Neural progenitor cell (in vitro differentiated cells): ENCODE data around the gene PALM2AKAP2. TPM values are rescaled to one million over a fixed set of nuclear protein-coding genes. Genes with fewer than 3 reads are reported as not detected.

Experiments used
- DNase-seq: peaks from one replicate; pipeline ENCODE4 v3.0.0-alpha.2; 2016; ENCODE audit warnings: low spot score
- H2AFZ ChIP-seq: fragments of 200-600 bp; sonication (generic); replicated peaks from 2 replicates; pipeline ENCODE4 v1.6.1; 2016; ENCODE audit warnings: antibody characterized with exemption
- H3F3A ChIP-seq: fragments of 200-600 bp; sonication (generic); 2 replicates; pipeline ENCODE4 v1.6.1; 2016; ENCODE audit warnings: antibody characterized with exemption, low read depth
- H3K27ac ChIP-seq: fragments of 200-600 bp; sonication (generic); 2 replicates; pipeline ENCODE4 v1.5.1; 2016; ENCODE audit warnings: mild to moderate bottlenecking
- H3K27me3 ChIP-seq: fragments of 200-600 bp; sonication (generic); 2 replicates; pipeline ENCODE4 v1.6.1; 2016; ENCODE audit warnings: mild to moderate bottlenecking, moderate library complexity
- H3K36me3 ChIP-seq: fragments of 200-600 bp; sonication (generic); 2 replicates; pipeline ENCODE4 v1.5.1; 2016
- H3K4me1 ChIP-seq: fragments of 200-600 bp; sonication (generic); 2 replicates; pipeline ENCODE4 v1.6.1; 2016; ENCODE audit warnings: mixed run types
- H3K4me2 ChIP-seq: fragments of 200-600 bp; sonication (generic); 2 replicates; pipeline ENCODE4 v1.6.1; 2016
- H3K4me3 ChIP-seq: fragments of 200-600 bp; sonication (generic); 2 replicates; pipeline ENCODE4 v1.5.1; 2016
- H3K79me2 ChIP-seq: fragments of 200-600 bp; sonication (generic); 2 replicates; pipeline ENCODE4 v1.6.1; 2016; ENCODE audit warnings: low read depth
- H3K9ac ChIP-seq: fragments of 200-600 bp; sonication (generic); 2 replicates; pipeline ENCODE4 v1.6.1; 2016
- H3K9me3 ChIP-seq: fragments of 200-600 bp; sonication (generic); 2 replicates; pipeline ENCODE4 v1.5.1; 2016; ENCODE audit warnings: low read depth
- H4K20me1 ChIP-seq: fragments of 200-600 bp; sonication (generic); 2 replicates; pipeline ENCODE4 v1.6.1; 2016; ENCODE audit warnings: low read depth
- H3K27ac Mint-ChIP-seq: 3 replicates; pipeline ENCODE4 v1.8.0; 2021; ENCODE audit warnings: mixed read lengths
- H3K27me3 Mint-ChIP-seq: 2 replicates; pipeline ENCODE4 v1.8.0; 2022; ENCODE audit warnings: low read depth, mild to moderate bottlenecking, inconsistent platforms, moderate library complexity, mixed read lengths; ENCODE audit not compliant: insufficient read depth
- H3K36me3 Mint-ChIP-seq: 3 replicates; pipeline ENCODE4 v1.8.0; 2021; ENCODE audit warnings: mixed read lengths
- H3K4me1 Mint-ChIP-seq: 3 replicates; pipeline ENCODE4 v1.8.0; 2021; ENCODE audit warnings: mixed read lengths
- H3K4me3 Mint-ChIP-seq: 3 replicates; pipeline ENCODE4 v1.8.0; 2021; ENCODE audit warnings: mild to moderate bottlenecking, moderate library complexity, mixed read lengths
- H3K9me3 Mint-ChIP-seq: 3 replicates; pipeline ENCODE4 v1.8.0; 2020; ENCODE audit warnings: mixed read lengths
- CTCF ChIP-seq: fragments of 200-600 bp; sonication (generic); IDR thresholded peaks from 2 replicates; pipeline ENCODE4 v1.5.1; 2017; ENCODE audit warnings: antibody characterized with exemption, mild to moderate bottlenecking
- EZH2 ChIP-seq: fragments of 200-600 bp; sonication (generic); IDR thresholded peaks from 2 replicates; pipeline ENCODE4 v1.6.1; 2017; ENCODE audit warnings: antibody characterized with exemption, mild to moderate bottlenecking, moderate library complexity
- EZH2phosphoT487 ChIP-seq: fragments of 200-600 bp; sonication (generic); IDR thresholded peaks from 2 replicates; pipeline ENCODE4 v1.6.1; 2017; ENCODE audit warnings: antibody characterized with exemption
- total RNA-seq: library from RNA; depleted of rRNA; stranded (reverse); fragments of >200 nt; gene quantifications from 2 replicates; pipeline ENCODE4 v1.2.3, GENCODE V29; 2015; ENCODE audit warnings: low replicate concordance

Gene PALM2AKAP2
- total RNA-seq, 1 donor from 2014 or later, result 3.9 TPM

GRCh38 chr9:109801484-109801883 is 21.5 kb downstream of the PALM2AKAP2 start:
- Histone ChIP-seq H3K4me1 (no peaks in the 10 kb centered on the region), H3K27ac (no peak overlapping the region), H3K79me2 (no peaks in the 10 kb centered on the region)

GRCh38 chr9:109802491-109802890 is 22.5 kb downstream of the PALM2AKAP2 start:
- no peak overlapping the region for H3K27ac Mint-ChIP-seq

More at GRCh38 chr9:109801484-109801883, 21.5 kb downstream of the PALM2AKAP2 start:
- Histone ChIP-seq H3K36me3 (no peaks in the 10 kb centered on the region), H3F3A (no peaks in the 10 kb centered on the region), H2AFZ (no peak overlapping the region), H3K4me2 (no peak overlapping the region), H3K9ac (no peak overlapping the region), H3K27me3 (no peaks in the 10 kb centered on the region), H3K9me3 (no peaks in the 10 kb centered on the region), H3K4me3 (no peak overlapping the region), H4K20me1 (no peaks in the 10 kb centered on the region)
- H3K9me3 Mint-ChIP-seq, result no peaks in the 10 kb centered on the region
- peaks cover 2% of the 10 kb centered on the region for H3K27me3 Mint-ChIP-seq
- no peak overlapping the region for H3K4me3 Mint-ChIP-seq
- no peak overlapping the region for H3K27ac Mint-ChIP-seq
- no peak for TF ChIP-seq EZH2
- no peak for TF ChIP-seq CTCF
- no peak for TF ChIP-seq EZH2phosphoT487
- H3K4me1 Mint-ChIP-seq, result no peaks in the 10 kb centered on the region
- H3K36me3 Mint-ChIP-seq, result no peaks in the 10 kb centered on the region
- no peak for DNase-seq

GRCh38 chr9:109805050-109805449 is 25.1 kb downstream of the PALM2AKAP2 start:
- H3K27ac Mint-ChIP-seq, result no peak overlapping the region
- Histone ChIP-seq H2AFZ (no peak overlapping the region), H3K9me3 (no peaks in the 10 kb centered on the region), H3K9ac (no peak overlapping the region), H3F3A (no peaks in the 10 kb centered on the region), H3K79me2 (no peaks in the 10 kb centered on the region), H3K4me3 (no peak overlapping the region), H3K4me2 (no peak overlapping the region), H3K27me3 (no peaks in the 10 kb centered on the region), H4K20me1 (no peaks in the 10 kb centered on the region), H3K27ac (no peak overlapping the region), H3K36me3 (no peaks in the 10 kb centered on the region), H3K4me1 (no peaks in the 10 kb centered on the region)
- DNase-seq, result no peak
- H3K36me3 Mint-ChIP-seq, result no peaks in the 10 kb centered on the region
- no peaks in the 10 kb centered on the region for H3K27me3 Mint-ChIP-seq
- H3K4me1 Mint-ChIP-seq, result no peaks in the 10 kb centered on the region
- H3K4me3 Mint-ChIP-seq, result no peak overlapping the region
- H3K9me3 Mint-ChIP-seq, result peaks cover 9% of the 10 kb centered on the region
- TF ChIP-seq EZH2phosphoT487 (no peak), EZH2 (no peak), CTCF (no peak)

More at GRCh38 chr9:109802491-109802890, 22.5 kb downstream of the PALM2AKAP2 start:
- no peak overlapping the region for H2AFZ ChIP-seq
- no peaks in the 10 kb centered on the region for H3K36me3 Mint-ChIP-seq
- H3K27me3 Mint-ChIP-seq, result no peaks in the 10 kb centered on the region
- no peaks in the 10 kb centered on the region for H4K20me1 ChIP-seq
- H3K4me3 Mint-ChIP-seq, result no peak overlapping the region
- no peak for DNase-seq
- no peaks in the 10 kb centered on the region for H3K27me3 ChIP-seq
- no peak overlapping the region for H3K4me3 ChIP-seq
- no peaks in the 10 kb centered on the region for H3F3A ChIP-seq
- no peaks in the 10 kb centered on the region for H3K36me3 ChIP-seq
- no peak overlapping the region for H3K4me2 ChIP-seq
- no peaks in the 10 kb centered on the region for H3K4me1 ChIP-seq
- no peak overlapping the region for H3K9ac ChIP-seq
- TF ChIP-seq EZH2 (no peak), CTCF (no peak), EZH2phosphoT487 (no peak)
- no peaks in the 10 kb centered on the region for H3K4me1 Mint-ChIP-seq
- peaks cover 2% of the 10 kb centered on the region for H3K9me3 Mint-ChIP-seq
- no peaks in the 10 kb centered on the region for H3K79me2 ChIP-seq
- H3K27ac ChIP-seq, result no peak overlapping the region
- H3K9me3 ChIP-seq, result no peaks in the 10 kb centered on the region
